IMR-90 (cell line): ENCODE results near the gene HSH2D. TPM values are rescaled to one million over a fixed set of nuclear protein-coding genes. Genes with fewer than 3 reads are reported as not detected.
A peak's percentile ranks its signal among the peaks of the same experiment; 100 is the strongest.

Source experiments
- ATAC-seq: fragments of 200-7000 bp; cut with Tn5 transposase; 2 replicates; pipeline ENCODE4 v1.9.1; 2020; ENCODE audit warnings: low read depth, mild to moderate bottlenecking, moderate library complexity
- BruUV-seq: library from RNA; stranded (reverse); fragments of 400-500 nt; replicated peaks from 2 replicates; lab custom pipeline; 2021; lab: Mats Ljungman, UMichigan
- CTCF ChIA-PET: fragments of 300-600 bp; formaldehyde crosslinking; extraction: SDS; loops from one replicate; lab custom pipeline; 2021; ENCODE audit warnings: antibody characterized with exemption; lab: Yijun Ruan, JAX
- POLR2A ChIA-PET: fragments of 300-600 bp; sonication (Branson Sonifier 250); formaldehyde crosslinking; loops from one replicate; lab custom pipeline; 2022; ENCODE audit warnings: antibody characterized with exemption; ENCODE audit not compliant: unreplicated experiment; lab: Charles Lee
- DNase-seq: peaks from one replicate; pipeline ENCODE4 v3.0.0; 2013
- H2AFZ ChIP-seq: replicated peaks from 2 replicates; pipeline ENCODE3; 2013; ENCODE audit warnings: low read length, mild to moderate bottlenecking; ENCODE audit not compliant: poor library complexity
- H2AK5ac ChIP-seq: 2 replicates; pipeline ENCODE4 v1.6.1; 2013; ENCODE audit warnings: low read depth, low read length, inconsistent platforms
- H2AK9ac ChIP-seq: replicated peaks from 2 replicates; pipeline ENCODE3; 2013; ENCODE audit warnings: mild to moderate bottlenecking, low read depth, low read length, moderate library complexity; ENCODE audit not compliant: poor library complexity
- H2BK120ac ChIP-seq: 2 replicates; pipeline ENCODE4 v1.6.1; 2013; ENCODE audit warnings: low read depth, low read length, inconsistent platforms
- H2BK15ac ChIP-seq: 3 replicates; pipeline ENCODE4 v1.6.1; 2013; ENCODE audit warnings: low read depth, low read length, inconsistent platforms
- H2BK20ac ChIP-seq: 2 replicates; pipeline ENCODE4 v1.6.1; 2013; ENCODE audit warnings: low read depth, mild to moderate bottlenecking, inconsistent platforms, low read length, moderate library complexity
- H2BK5ac ChIP-seq: 2 replicates; pipeline ENCODE4 v1.6.1; 2013; ENCODE audit warnings: mild to moderate bottlenecking, low read depth, low read length, inconsistent platforms; ENCODE audit not compliant: poor library complexity, severe bottlenecking
- H3K14ac ChIP-seq: replicated peaks from 2 replicates; pipeline ENCODE4 v1.6.1; 2013; ENCODE audit warnings: low read depth, low read length, inconsistent platforms
- H3K18ac ChIP-seq: 2 replicates; pipeline ENCODE4 v1.6.1; 2013; ENCODE audit warnings: low read depth, low read length, control low read depth
- H3K23ac ChIP-seq: 2 replicates; pipeline ENCODE4 v1.6.1; 2013; ENCODE audit warnings: low read depth, low read length, inconsistent platforms
- H3K27ac ChIP-seq: 2 replicates; pipeline ENCODE4 v1.5.1; 2013; ENCODE audit warnings: mild to moderate bottlenecking, control low read depth, low read length; ENCODE audit not compliant: insufficient read depth
- H3K27me3 ChIP-seq: 2 replicates; pipeline ENCODE4 v1.6.1; 2013; ENCODE audit warnings: low read length; ENCODE audit not compliant: control insufficient read depth, insufficient read depth
- H3K36me3 ChIP-seq: 2 replicates; pipeline ENCODE4 v1.6.1; 2013; ENCODE audit warnings: low read length, mixed read lengths; ENCODE audit not compliant: control insufficient read depth, insufficient read depth
- H3K4ac ChIP-seq: 2 replicates; pipeline ENCODE4 v1.6.1; 2013; ENCODE audit warnings: low read depth, low read length, inconsistent platforms
- H3K4me1 ChIP-seq: 2 replicates; pipeline ENCODE4 v1.6.1; 2013; ENCODE audit warnings: low read length, mixed read lengths; ENCODE audit not compliant: control insufficient read depth, insufficient read depth
- H3K4me2 ChIP-seq: 2 replicates; pipeline ENCODE4 v1.6.1; 2013; ENCODE audit warnings: low read depth, mild to moderate bottlenecking, control low read depth, low read length, moderate library complexity
- H3K4me3 ChIP-seq: 2 replicates; pipeline ENCODE4 v1.5.1; 2013; ENCODE audit warnings: low read depth, mild to moderate bottlenecking, control low read depth, low read length, moderate library complexity; ENCODE audit not compliant: insufficient read depth
- H3K56ac ChIP-seq: 2 replicates; pipeline ENCODE4 v1.6.1; 2013; ENCODE audit warnings: low read length, inconsistent platforms; ENCODE audit not compliant: insufficient read depth; ENCODE audit errors: extremely low read depth
- H3K79me1 ChIP-seq, 2 experiments: 2 replicates each; pipeline ENCODE4 v1.6.1; 2013; ENCODE audit warnings: low read length in 2 of 2, inconsistent platforms in 1 of 2, low read depth in 1 of 2
- H3K9ac ChIP-seq: 2 replicates; pipeline ENCODE4 v1.6.1; 2013; ENCODE audit warnings: low read depth, low read length, control low read depth
- H3K9me1 ChIP-seq: 2 replicates; pipeline ENCODE4 v1.6.1; 2013; ENCODE audit warnings: low read length, inconsistent platforms; ENCODE audit not compliant: insufficient read depth
- H3K9me3 ChIP-seq: 2 replicates; pipeline ENCODE4 v1.6.1; 2013; ENCODE audit warnings: low read length; ENCODE audit not compliant: control insufficient read depth, insufficient read depth
- H4K20me1 ChIP-seq: 2 replicates; pipeline ENCODE4 v1.6.1; 2013; ENCODE audit warnings: low read length, inconsistent platforms; ENCODE audit not compliant: insufficient read depth
- H4K5ac ChIP-seq: 2 replicates; pipeline ENCODE4 v1.6.1; 2013; ENCODE audit warnings: mild to moderate bottlenecking, low read depth, low read length, control low read depth
- H4K8ac ChIP-seq, 2 experiments: 2 replicates each; pipeline ENCODE4 v1.6.1; 2013; ENCODE audit warnings: low read depth in 2 of 2, low read length in 2 of 2, control low read depth in 1 of 2, inconsistent platforms in 1 of 2
- H4K91ac ChIP-seq: 2 replicates; pipeline ENCODE4 v1.6.1; 2013; ENCODE audit warnings: low read depth, low read length, inconsistent platforms; ENCODE audit not compliant: insufficient read depth
- BHLHE40 ChIP-seq: fragments of 150-350 bp; IDR thresholded peaks from 2 replicates; pipeline ENCODE4 v1.6.1; 2016; ENCODE audit warnings: mild to moderate bottlenecking, low read depth, low read length
- CHD1 ChIP-seq: IDR thresholded peaks from 2 replicates; pipeline ENCODE4 v1.6.1; 2012; ENCODE audit warnings: low read depth, low read length, improper control_type of control experiment
- MAFK ChIP-seq: IDR thresholded peaks from 2 replicates; pipeline ENCODE4 v1.6.1; 2012; ENCODE audit warnings: low read depth, low read length, improper control_type of control experiment
- MAZ ChIP-seq: IDR thresholded peaks from 2 replicates; pipeline ENCODE4 v1.6.1; 2012; ENCODE audit warnings: low read depth, mild to moderate bottlenecking, low read length, improper control_type of control experiment, moderate library complexity, borderline replicate concordance
- MXI1 ChIP-seq: IDR thresholded peaks from 2 replicates; pipeline ENCODE4 v1.6.1; 2012; ENCODE audit warnings: low read depth, mild to moderate bottlenecking, low read length, moderate library complexity, borderline replicate concordance
- NFE2L2 ChIP-seq: fragments of 150-350 bp; IDR thresholded peaks from 2 replicates; pipeline ENCODE4 v1.6.1; 2016; ENCODE audit warnings: low read depth, mild to moderate bottlenecking, low read length
- POLR2A ChIP-seq: IDR thresholded peaks from 2 replicates; pipeline ENCODE4 v1.6.1; 2012; ENCODE audit warnings: mild to moderate bottlenecking, low read depth, low read length
- RCOR1 ChIP-seq: IDR thresholded peaks from 2 replicates; pipeline ENCODE4 v1.6.1; 2012; ENCODE audit warnings: mild to moderate bottlenecking, low read length, improper control_type of control experiment; ENCODE audit not compliant: insufficient replicate concordance
- SMC3 ChIP-seq: fragments of 150-350 bp; IDR thresholded peaks from 2 replicates; pipeline ENCODE4 v1.6.1; 2016; ENCODE audit warnings: low read depth, mild to moderate bottlenecking, antibody characterized with exemption, low read length, moderate library complexity
- WGBS, 2 experiments: methylation state at CpG; one replicate each; pipeline versions ENCODE4 v1.1.5 to v1.1.7; 2013; ENCODE audit warnings: missing lambda C conversion rate in 2 of 2; ENCODE audit not compliant: insufficient read length in 1 of 2; ENCODE audit errors: extremely low coverage in 2 of 2; 5-methylcytosine and 5-hydroxymethylcytosine counted together
- dilution Hi-C: fragments of 300-500 bp; cut with HindIII; formaldehyde crosslinking; loops from one replicate; pipeline ENCODE4 v1.14.3; 2018; ENCODE audit warnings: low sequenced_read_pairs; ENCODE audit not compliant: unreplicated experiment
- in situ Hi-C: fragments of 300-500 bp; cut with MboI; formaldehyde crosslinking; loops from 3 replicates; pipeline ENCODE4 v1.14.3; 2019; ENCODE audit warnings: low sequenced_read_pairs, inconsistent platforms, mixed read lengths
- intact Hi-C: fragments of 100-400 bp; cut with micrococcal nuclease; formaldehyde crosslinking; loops from 2 replicates; pipeline ENCODE4 v1.10.0; 2022
- polyA plus RNA-seq, 3 experiments: library from polyadenylated mRNA; depleted of rRNA; stranded (reverse); fragments of >200 nt; gene quantifications; 2 replicates each; pipeline ENCODE4 v1.2.3, GENCODE V29; 2012; ENCODE audit warnings: low replicate concordance in 1 of 3
- total RNA-seq: library from RNA; depleted of rRNA; stranded (reverse); fragments of >200 nt; gene quantifications from 2 replicates; pipeline ENCODE4 v1.2.3, GENCODE V29; 2012
- TF ChIP-seq, protein P1 (sequence below): conservative IDR thresholded peaks from 2 replicates; pipeline ENCODE4 v1.5.1; 2012; ENCODE audit warnings: mild to moderate bottlenecking, low read depth, low read length, improper control_type of control experiment

The HSH2D gene
- total and polyA plus RNA-seq, 2 of the 4 experiments (the other 2 are of a cell fraction), result not detected

DNA sequence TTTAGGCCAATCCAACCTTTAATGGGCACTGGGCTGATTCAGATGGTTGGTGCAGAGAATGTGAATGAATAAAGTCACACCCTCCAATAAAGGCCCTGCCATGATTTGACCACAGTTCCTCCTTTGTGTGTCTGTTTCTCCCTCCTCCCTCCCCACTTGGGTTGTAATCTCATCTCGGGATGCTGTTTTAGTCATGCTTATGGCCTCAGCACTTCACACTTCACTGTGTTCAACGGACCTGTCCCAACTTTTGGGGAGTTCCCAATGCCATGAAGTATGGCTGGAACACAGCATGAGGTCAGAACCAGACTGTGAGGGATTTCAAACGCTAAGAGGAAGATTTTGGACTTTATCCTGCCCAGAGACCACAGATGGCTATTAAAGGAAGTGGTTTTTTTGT is 37.4 kb upstream of the HSH2D start:
- Histone ChIP-seq H3K14ac (no peak overlapping the region), H3K4ac (no peak overlapping the region), H3K4me2 (no peak overlapping the region), H2AK9ac (no peak overlapping the region), H3K4me3 (no peak overlapping the region), H3K36me3 (peaks cover 22% of the 10 kb centered on the region), H2AK5ac (no peak overlapping the region), H2BK20ac (no peak overlapping the region), H3K56ac (no peak overlapping the region), H3K79me1 (peaks cover 0 to 7% of the 10 kb centered on the region in 2 experiments; a peak in 1 of 4 replicates), H4K5ac (no peak overlapping the region), H3K18ac (no peak overlapping the region), H3K27me3 (no peaks in the 10 kb centered on the region), H2AFZ (no peak overlapping the region), H4K20me1 (peaks cover 44% of the 10 kb centered on the region), H3K9me3 (no peaks in the 10 kb centered on the region), H4K8ac (no peak overlapping the region), H3K9me1 (0 out of 2 replicates have a peak, but pooled peaks cover 3% of the 10 kb centered on the region), H4K91ac (no peak overlapping the region), H3K27ac (no peak overlapping the region), H3K23ac (peak overlapping the region; percentile 10; the same call in 1 of the 2 replicates), H2BK15ac (no peak overlapping the region), H2BK120ac (no peak overlapping the region), H3K9ac (no peak overlapping the region), H2BK5ac (no peak overlapping the region), H3K4me1 (peaks cover 2% of the 10 kb centered on the region; the same call in 1 of the 2 replicates)
- peak; percentile 53 for DNase-seq
- no CpG with 5 or more reads among the region's 3 CpGs for WGBS, 2 experiments
- intact Hi-C loops (no loop called here), in situ Hi-C loops (no loop called here), dilution Hi-C loops (no loop called here)
- TF ChIP-seq RCOR1 (no peak), MAZ (no peak), POLR2A (no peak), NFE2L2 (no peak), MAFK (no peak), CHD1 (no peak), SMC3 (no peak), MXI1 (no peak), BHLHE40 (no peak)
- TF ChIP-seq, protein P1, sequence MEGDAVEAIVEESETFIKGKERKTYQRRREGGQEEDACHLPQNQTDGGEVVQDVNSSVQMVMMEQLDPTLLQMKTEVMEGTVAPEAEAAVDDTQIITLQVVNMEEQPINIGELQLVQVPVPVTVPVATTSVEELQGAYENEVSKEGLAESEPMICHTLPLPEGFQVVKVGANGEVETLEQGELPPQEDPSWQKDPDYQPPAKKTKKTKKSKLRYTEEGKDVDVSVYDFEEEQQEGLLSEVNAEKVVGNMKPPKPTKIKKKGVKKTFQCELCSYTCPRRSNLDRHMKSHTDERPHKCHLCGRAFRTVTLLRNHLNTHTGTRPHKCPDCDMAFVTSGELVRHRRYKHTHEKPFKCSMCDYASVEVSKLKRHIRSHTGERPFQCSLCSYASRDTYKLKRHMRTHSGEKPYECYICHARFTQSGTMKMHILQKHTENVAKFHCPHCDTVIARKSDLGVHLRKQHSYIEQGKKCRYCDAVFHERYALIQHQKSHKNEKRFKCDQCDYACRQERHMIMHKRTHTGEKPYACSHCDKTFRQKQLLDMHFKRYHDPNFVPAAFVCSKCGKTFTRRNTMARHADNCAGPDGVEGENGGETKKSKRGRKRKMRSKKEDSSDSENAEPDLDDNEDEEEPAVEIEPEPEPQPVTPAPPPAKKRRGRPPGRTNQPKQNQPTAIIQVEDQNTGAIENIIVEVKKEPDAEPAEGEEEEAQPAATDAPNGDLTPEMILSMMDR, result no peak
- ATAC-seq, result peak; percentile 16
- POLR2A ChIA-PET, result no interaction called here
- CTCF ChIA-PET, result interaction anchor here (0.9 kb wide), 1 partner anchor 64 kb away, joined by 3 read pairs; no protein-coding TSS in a partner anchor
- no TSS peak for BruUV-seq
